ACC112 (cell line): ENCODE measurements around the gene LLGL2.

Experiments
- H2AFZ ChIP-seq: fragments of 200-600 bp; sonication (generic); one replicate; pipeline ENCODE4 v1.6.0; 2017; ENCODE audit warnings: antibody characterized with exemption, low read length; ENCODE audit not compliant: unreplicated experiment
- H3K27ac ChIP-seq: fragments of 200-600 bp; sonication (generic); 2 replicates; pipeline ENCODE4 v1.5.1; 2014; ENCODE audit warnings: low read depth, mild to moderate bottlenecking, antibody characterized with exemption, low read length, moderate library complexity
- H3K27me3 ChIP-seq: fragments of 200-600 bp; sonication (generic); 2 replicates; pipeline ENCODE4 v1.6.1; 2014; ENCODE audit warnings: mild to moderate bottlenecking, antibody characterized with exemption, low read length, moderate library complexity, mixed read lengths; ENCODE audit not compliant: insufficient read depth
- H3K36me3 ChIP-seq: fragments of 200-600 bp; sonication (generic); 2 replicates; pipeline ENCODE4 v1.6.1; 2016; ENCODE audit warnings: mild to moderate bottlenecking, antibody characterized with exemption, low read length, moderate library complexity, mixed read lengths; ENCODE audit not compliant: insufficient read depth
- H3K4me1 ChIP-seq: fragments of 200-600 bp; sonication (generic); one replicate; pipeline ENCODE4 v1.6.1; 2016; ENCODE audit warnings: low read length, mixed read lengths; ENCODE audit not compliant: insufficient read depth, unreplicated experiment, control insufficient read depth
- H3K4me3 ChIP-seq: fragments of 200-600 bp; sonication (generic); 2 replicates; pipeline ENCODE4 v1.5.1; 2014; ENCODE audit warnings: mild to moderate bottlenecking, low read depth, low read length
- H3K79me2 ChIP-seq: fragments of 200-600 bp; sonication (generic); one replicate; pipeline ENCODE4 v1.6.0; 2016; ENCODE audit warnings: low read length; ENCODE audit not compliant: control insufficient read depth, unreplicated experiment, insufficient read depth

The LLGL2 gene

GRCh38 chr17:75566416-75566815, 40.9 kb downstream of the LLGL2 start:
- Histone ChIP-seq H3K79me2 (no peaks in the 10 kb centered on the region), H3K27me3 (no peaks in the 10 kb centered on the region), H3K4me1 (no peaks in the 10 kb centered on the region), H2AFZ (no peak overlapping the region), H3K4me3 (no peak overlapping the region), H3K27ac (no peak overlapping the region), H3K36me3 (no peaks in the 10 kb centered on the region)

GRCh38 chr17:75566834-75567233, 41.3 kb downstream of the LLGL2 start:
- H3K79me2 ChIP-seq: no peaks in the 10 kb centered on the region
- H3K27me3 ChIP-seq: no peaks in the 10 kb centered on the region
- no peak overlapping the region for H3K27ac ChIP-seq
- no peak overlapping the region for H2AFZ ChIP-seq
- no peaks in the 10 kb centered on the region for H3K4me1 ChIP-seq
- no peak overlapping the region for H3K4me3 ChIP-seq
- no peaks in the 10 kb centered on the region for H3K36me3 ChIP-seq

- H3K4me1 ChIP-seq: no peaks in the 10 kb centered on the region
- no peak overlapping the region for H3K4me3 ChIP-seq
- H3K79me2 ChIP-seq: no peaks in the 10 kb centered on the region
- H3K27me3 ChIP-seq: no peaks in the 10 kb centered on the region
- H3K27ac ChIP-seq: no peak overlapping the region
- H2AFZ ChIP-seq: no peak overlapping the region
- no peaks in the 10 kb centered on the region for H3K36me3 ChIP-seq
Observed at GRCh38 chr17:75568412-75569255, 43.1 kb downstream of the LLGL2 start.

DNA sequence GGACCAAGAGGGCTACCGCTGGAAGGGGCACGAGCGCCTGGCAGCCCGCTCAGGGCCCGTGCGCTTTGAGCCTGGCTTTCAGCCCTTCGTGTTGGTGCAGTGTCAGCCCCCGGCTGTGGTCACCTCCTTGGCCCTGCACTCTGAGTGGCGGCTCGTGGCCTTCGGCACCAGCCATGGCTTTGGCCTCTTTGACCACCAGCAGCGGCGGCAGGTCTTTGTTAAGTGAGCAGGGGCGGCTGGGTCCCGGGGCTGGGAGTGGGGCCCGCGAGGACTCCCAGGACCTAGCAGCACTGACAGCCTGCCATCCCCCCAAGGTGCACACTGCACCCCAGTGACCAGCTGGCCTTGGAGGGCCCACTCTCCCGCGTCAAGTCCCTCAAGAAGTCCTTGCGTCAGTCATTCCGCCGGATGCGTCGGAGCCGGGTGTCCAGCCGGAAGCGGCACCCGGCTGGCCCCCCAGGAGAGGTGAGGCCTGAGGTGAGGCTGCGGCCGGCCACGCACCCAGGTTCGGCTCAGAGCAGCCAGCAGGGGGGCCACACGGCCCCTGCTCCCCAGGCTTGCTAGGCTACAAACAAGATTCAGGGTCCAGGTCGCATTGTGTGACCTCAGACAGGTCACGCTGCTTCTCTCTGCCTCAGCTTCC, 44.7 kb downstream of the LLGL2 start:
- H3K27ac ChIP-seq: no peak overlapping the region
- H3K36me3 ChIP-seq: no peaks in the 10 kb centered on the region
- H3K27me3 ChIP-seq: no peaks in the 10 kb centered on the region
- H3K4me3 ChIP-seq: no peak overlapping the region
- H3K4me1 ChIP-seq: no peaks in the 10 kb centered on the region
- no peaks in the 10 kb centered on the region for H3K79me2 ChIP-seq
- H2AFZ ChIP-seq: no peak overlapping the region

- no peaks in the 10 kb centered on the region for H3K36me3 ChIP-seq
- no peak overlapping the region for H3K27ac ChIP-seq
- no peak overlapping the region for H3K4me3 ChIP-seq
- no peak overlapping the region for H2AFZ ChIP-seq
- H3K4me1 ChIP-seq: no peaks in the 10 kb centered on the region
- H3K27me3 ChIP-seq: no peaks in the 10 kb centered on the region; the same call in 1 of the 2 replicates
- no peaks in the 10 kb centered on the region for H3K79me2 ChIP-seq
Observed at GRCh38 chr17:75570772-75571171, 45.3 kb downstream of the LLGL2 start.

DNA sequence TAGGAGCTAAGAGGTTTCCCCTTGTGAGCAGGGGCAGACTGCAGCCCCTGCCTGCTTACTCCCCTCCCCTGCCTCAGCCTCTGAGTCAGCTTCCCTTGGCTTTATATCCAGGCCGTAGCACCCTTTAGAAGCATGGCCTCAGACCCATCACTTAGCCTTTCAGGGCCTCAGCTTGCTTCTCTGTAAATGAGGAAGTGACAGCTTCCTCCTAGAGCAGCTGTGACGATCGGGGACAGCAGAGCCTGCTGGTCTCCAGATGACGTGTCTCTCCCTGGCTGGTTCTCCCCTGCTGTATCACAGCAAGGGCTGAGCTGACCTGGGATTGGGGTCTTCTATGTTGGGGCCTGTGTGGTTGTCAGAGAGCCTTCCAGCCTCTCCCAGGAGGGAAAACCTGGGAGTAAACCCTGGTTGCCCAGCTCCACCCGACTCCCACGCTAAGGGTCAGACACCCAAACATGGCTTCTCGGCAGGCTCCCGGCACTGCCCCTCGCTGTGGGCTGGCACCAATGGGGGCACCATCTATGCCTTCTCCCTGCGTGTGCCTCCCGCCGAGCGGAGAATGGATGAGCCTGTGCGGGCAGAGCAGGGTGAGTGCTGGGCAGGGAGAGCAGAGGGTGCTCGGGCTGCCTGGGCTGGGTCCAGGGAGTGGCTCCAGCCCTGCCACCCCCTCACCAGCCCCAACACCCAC, 45.8 kb downstream of the LLGL2 start:
- no peak overlapping the region for H3K27ac ChIP-seq
- H3K27me3 ChIP-seq: no peaks in the 10 kb centered on the region; the same call in 1 of the 2 replicates
- H3K4me3 ChIP-seq: no peak overlapping the region
- no peak overlapping the region for H2AFZ ChIP-seq
- H3K4me1 ChIP-seq: no peaks in the 10 kb centered on the region
- H3K36me3 ChIP-seq: no peaks in the 10 kb centered on the region
- no peaks in the 10 kb centered on the region for H3K79me2 ChIP-seq

DNA sequence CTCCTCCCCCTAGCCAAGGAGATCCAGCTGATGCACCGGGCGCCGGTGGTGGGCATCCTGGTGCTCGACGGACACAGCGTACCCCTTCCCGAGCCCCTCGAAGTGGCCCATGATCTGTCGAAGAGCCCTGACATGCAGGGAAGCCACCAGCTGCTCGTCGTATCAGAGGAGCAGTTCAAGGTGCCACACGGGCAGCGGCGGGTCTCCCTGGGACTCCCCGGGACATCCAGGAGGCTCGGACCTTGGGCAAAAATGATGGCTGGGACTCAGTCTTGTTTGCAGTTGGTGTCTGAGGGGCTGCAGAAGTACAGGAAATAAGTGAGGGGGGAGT, 46.4 kb downstream of the LLGL2 start:
- Histone ChIP-seq H3K4me1 (no peaks in the 10 kb centered on the region), H3K27me3 (no peaks in the 10 kb centered on the region; the same call in 1 of the 2 replicates), H3K79me2 (no peaks in the 10 kb centered on the region), H3K36me3 (no peaks in the 10 kb centered on the region), H3K4me3 (no peak overlapping the region), H3K27ac (no peak overlapping the region), H2AFZ (no peak overlapping the region)

GRCh38 chr17:75572713-75573539, 47.4 kb downstream of the LLGL2 start:
- H3K27me3 ChIP-seq: no peaks in the 10 kb centered on the region; the same call in 1 of the 2 replicates
- no peak overlapping the region for H2AFZ ChIP-seq
- no peak overlapping the region for H3K4me3 ChIP-seq
- no peaks in the 10 kb centered on the region for H3K36me3 ChIP-seq
- H3K27ac ChIP-seq: no peak overlapping the region
- H3K4me1 ChIP-seq: no peaks in the 10 kb centered on the region
- H3K79me2 ChIP-seq: no peaks in the 10 kb centered on the region

- Histone ChIP-seq H3K27ac (no peak overlapping the region), H2AFZ (no peak overlapping the region), H3K36me3 (no peaks in the 10 kb centered on the region), H3K4me1 (no peaks in the 10 kb centered on the region), H3K79me2 (no peaks in the 10 kb centered on the region), H3K4me3 (no peak overlapping the region), H3K27me3 (no peaks in the 10 kb centered on the region; the same call in 1 of the 2 replicates)
Observed at GRCh38 chr17:75573540-75573957, 48.1 kb downstream of the LLGL2 start.

DNA sequence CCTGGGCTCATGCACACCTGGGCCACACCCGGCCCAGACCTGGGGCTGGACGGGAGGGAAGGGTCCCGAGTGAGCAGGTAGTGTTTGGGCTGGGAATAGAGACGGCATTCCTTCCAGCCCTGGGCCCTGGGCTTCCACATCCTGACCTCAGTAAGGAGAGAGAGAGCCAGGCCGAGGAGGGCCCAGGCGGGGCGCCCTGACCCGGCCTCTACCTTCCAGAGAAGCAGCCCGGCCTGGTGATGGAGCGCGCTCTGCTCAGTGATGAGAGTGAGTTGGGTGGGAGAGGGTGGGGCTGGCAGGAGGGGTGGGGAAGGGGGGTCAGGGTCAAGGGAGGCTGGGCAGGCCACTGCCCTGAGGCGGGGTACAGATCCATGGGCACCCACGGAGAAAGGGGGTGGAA, 48.5 kb downstream of the LLGL2 start:
- Histone ChIP-seq H3K27ac (no peak overlapping the region), H3K4me1 (no peaks in the 10 kb centered on the region)

More for the DNA sequence above, 48.5 kb downstream of the LLGL2 start:
- Histone ChIP-seq H3K79me2 (no peaks in the 10 kb centered on the region), H3K4me3 (no peak overlapping the region), H3K36me3 (no peaks in the 10 kb centered on the region), H3K27me3 (no peaks in the 10 kb centered on the region; the same call in 1 of the 2 replicates), H2AFZ (no peak overlapping the region)
